ENCODE data around the gene SEMA3E.

The SEMA3E gene

DNA sequence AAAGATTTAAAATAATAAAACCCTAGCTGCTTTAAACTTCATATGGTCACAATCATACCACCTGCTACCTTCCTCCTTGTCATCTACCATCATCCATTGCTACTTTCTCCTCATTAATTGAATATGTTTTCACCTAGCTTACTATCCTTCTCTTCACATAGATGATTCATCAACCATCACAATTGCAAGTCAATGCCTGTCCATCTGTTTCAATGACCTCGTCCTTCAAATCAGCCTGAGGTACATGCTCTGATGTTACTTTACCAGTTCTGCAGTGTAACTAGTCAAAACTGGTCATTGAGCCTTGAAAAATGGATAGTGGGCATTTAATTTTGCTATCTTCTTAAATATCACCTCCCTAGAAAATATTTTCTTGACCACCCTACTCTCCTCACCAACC lies 164.7 kb downstream of the SEMA3E start (continued):
- TF ChIP-seq ZNF138 (tag by site-specific recombination; IDR thresholded peaks at IDR 0.05; ENCODE audit: borderline replicate concordance) (no peak), ZNF146 (tag by site-specific recombination; IDR thresholded peaks at IDR 0.05) (no peak), TRIM28 (IDR thresholded peaks at IDR 0.05; ENCODE audit: borderline replicate concordance, low read length) (no peak), ZNF785 (tag by site-specific recombination; IDR thresholded peaks at IDR 0.05) (no peak)

DNA sequence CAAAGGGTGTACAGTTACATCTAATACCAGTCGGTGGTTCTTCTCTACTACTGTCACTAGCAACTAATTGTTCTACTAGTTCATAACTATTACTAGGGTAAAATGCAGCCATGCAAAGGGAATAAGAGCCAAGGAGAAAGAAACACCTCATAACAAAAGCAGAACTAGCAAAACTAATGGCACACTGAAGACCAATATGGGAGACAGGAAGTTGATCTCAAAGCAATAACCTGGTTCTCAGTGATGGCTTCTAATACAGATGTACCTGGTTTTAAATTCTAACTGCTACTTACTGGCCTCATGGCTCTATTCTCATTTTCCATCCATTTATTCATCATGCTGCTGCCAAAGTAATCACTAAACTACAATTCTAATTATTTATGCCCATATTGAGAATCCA lies 170.3 kb downstream of the SEMA3E start:
- Histone ChIP-seq H3K27ac (ENCODE audit: extremely low read depth, low read depth, low read length) (no peak overlapping the region), H3K4me3 (ENCODE audit: low read depth, low read length) (no peak overlapping the region), H3K9me3 (ENCODE audit: control insufficient read depth, insufficient read depth, low read depth, low read length) (no peaks in the 10 kb centered on the region), H3K4me1 (ENCODE audit: control insufficient read depth, insufficient read depth, low read length) (no peaks in the 10 kb centered on the region), H3K36me3 (ENCODE audit: control insufficient read depth in 2 of 2, insufficient read depth in 1 of 2, low read length in 2 of 2) (no peaks in the 10 kb centered on the region)
- POLR2A ChIA-PET: no interaction called here
- CTCF ChIA-PET: no interaction called here
- no peak for TF ChIP-seq KLF16 (tag by site-specific recombination; IDR thresholded peaks at IDR 0.05)
- TF ChIP-seq YY2 (tag by site-specific recombination; IDR thresholded peaks at IDR 0.05): no peak
- TF ChIP-seq, protein P1, sequence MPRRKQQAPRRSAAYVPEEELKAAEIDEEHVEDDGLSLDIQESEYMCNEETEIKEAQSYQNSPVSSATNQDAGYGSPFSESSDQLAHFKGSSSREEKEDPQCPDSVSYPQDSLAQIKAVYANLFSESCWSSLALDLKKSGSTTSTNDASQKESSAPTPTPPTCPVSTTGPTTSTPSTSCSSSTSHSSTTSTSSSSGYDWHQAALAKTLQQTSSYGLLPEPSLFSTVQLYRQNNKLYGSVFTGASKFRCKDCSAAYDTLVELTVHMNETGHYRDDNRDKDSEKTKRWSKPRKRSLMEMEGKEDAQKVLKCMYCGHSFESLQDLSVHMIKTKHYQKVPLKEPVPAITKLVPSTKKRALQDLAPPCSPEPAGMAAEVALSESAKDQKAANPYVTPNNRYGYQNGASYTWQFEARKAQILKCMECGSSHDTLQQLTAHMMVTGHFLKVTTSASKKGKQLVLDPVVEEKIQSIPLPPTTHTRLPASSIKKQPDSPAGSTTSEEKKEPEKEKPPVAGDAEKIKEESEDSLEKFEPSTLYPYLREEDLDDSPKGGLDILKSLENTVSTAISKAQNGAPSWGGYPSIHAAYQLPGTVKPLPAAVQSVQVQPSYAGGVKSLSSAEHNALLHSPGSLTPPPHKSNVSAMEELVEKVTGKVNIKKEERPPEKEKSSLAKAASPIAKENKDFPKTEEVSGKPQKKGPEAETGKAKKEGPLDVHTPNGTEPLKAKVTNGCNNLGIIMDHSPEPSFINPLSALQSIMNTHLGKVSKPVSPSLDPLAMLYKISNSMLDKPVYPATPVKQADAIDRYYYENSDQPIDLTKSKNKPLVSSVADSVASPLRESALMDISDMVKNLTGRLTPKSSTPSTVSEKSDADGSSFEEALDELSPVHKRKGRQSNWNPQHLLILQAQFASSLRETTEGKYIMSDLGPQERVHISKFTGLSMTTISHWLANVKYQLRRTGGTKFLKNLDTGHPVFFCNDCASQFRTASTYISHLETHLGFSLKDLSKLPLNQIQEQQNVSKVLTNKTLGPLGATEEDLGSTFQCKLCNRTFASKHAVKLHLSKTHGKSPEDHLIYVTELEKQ (tag by site-specific recombination; IDR thresholded peaks at IDR 0.05; ENCODE audit: borderline replicate concordance): no peak
- TF ChIP-seq, protein P2, sequence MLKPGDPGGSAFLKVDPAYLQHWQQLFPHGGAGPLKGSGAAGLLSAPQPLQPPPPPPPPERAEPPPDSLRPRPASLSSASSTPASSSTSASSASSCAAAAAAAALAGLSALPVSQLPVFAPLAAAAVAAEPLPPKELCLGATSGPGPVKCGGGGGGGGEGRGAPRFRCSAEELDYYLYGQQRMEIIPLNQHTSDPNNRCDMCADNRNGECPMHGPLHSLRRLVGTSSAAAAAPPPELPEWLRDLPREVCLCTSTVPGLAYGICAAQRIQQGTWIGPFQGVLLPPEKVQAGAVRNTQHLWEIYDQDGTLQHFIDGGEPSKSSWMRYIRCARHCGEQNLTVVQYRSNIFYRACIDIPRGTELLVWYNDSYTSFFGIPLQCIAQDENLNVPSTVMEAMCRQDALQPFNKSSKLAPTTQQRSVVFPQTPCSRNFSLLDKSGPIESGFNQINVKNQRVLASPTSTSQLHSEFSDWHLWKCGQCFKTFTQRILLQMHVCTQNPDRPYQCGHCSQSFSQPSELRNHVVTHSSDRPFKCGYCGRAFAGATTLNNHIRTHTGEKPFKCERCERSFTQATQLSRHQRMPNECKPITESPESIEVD (tag by site-specific recombination; IDR thresholded peaks at IDR 0.05): no peak
- TF ChIP-seq, protein P3, sequence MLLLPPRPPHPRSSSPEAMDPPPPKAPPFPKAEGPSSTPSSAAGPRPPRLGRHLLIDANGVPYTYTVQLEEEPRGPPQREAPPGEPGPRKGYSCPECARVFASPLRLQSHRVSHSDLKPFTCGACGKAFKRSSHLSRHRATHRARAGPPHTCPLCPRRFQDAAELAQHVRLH (tag by site-specific recombination; IDR thresholded peaks at IDR 0.05): no peak
- no peak for TF ChIP-seq ZNF561 (tag by site-specific recombination; IDR thresholded peaks at IDR 0.05; ENCODE audit: borderline replicate concordance)
- TF ChIP-seq SALL2 (tag by site-specific recombination; IDR thresholded peaks at IDR 0.05; ENCODE audit: borderline replicate concordance): no peak

DNA sequence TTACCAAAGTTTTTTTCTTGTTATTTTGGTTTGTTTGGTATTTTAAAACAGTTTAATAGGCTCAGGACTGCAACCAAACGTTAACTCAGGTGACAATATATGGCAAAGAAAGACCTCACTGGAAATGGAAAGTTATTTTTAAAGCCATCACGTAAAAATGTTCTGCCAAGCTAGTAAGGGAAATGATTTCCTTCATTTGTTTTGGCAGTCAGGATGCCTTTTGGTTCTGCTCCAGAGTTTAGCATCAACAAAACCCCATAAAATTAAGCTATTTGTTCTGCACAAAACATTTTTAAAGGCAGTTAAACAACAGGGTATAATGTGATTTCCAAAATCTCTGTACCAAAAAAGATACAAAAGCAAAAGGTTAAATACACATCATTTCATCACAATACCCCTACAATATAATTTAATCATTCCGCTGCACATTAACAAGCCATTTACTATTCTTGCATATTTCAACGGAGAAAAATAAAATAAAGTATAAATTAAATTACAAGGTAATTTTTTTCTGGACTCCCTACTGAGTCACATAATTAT lies 172.4 kb downstream of the SEMA3E start:
- ChIA-PET CTCF (interaction anchor here (0.7 kb wide), 1 partner anchor 8 kb away, joined by 5 read pairs; no protein-coding TSS in a partner anchor), POLR2A (no interaction called here)
- Histone ChIP-seq H3K36me3 (ENCODE audit: control insufficient read depth in 2 of 2, insufficient read depth in 1 of 2, low read length in 2 of 2) (no peaks in the 10 kb centered on the region), H3K4me3 (ENCODE audit: low read depth, low read length) (no peak overlapping the region), H3K9me3 (ENCODE audit: control insufficient read depth, insufficient read depth, low read depth, low read length) (no peaks in the 10 kb centered on the region), H3K4me1 (ENCODE audit: control insufficient read depth, insufficient read depth, low read length) (no peaks in the 10 kb centered on the region), H3K27ac (ENCODE audit: extremely low read depth, low read depth, low read length) (no peak overlapping the region)
- TF ChIP-seq, protein P4, sequence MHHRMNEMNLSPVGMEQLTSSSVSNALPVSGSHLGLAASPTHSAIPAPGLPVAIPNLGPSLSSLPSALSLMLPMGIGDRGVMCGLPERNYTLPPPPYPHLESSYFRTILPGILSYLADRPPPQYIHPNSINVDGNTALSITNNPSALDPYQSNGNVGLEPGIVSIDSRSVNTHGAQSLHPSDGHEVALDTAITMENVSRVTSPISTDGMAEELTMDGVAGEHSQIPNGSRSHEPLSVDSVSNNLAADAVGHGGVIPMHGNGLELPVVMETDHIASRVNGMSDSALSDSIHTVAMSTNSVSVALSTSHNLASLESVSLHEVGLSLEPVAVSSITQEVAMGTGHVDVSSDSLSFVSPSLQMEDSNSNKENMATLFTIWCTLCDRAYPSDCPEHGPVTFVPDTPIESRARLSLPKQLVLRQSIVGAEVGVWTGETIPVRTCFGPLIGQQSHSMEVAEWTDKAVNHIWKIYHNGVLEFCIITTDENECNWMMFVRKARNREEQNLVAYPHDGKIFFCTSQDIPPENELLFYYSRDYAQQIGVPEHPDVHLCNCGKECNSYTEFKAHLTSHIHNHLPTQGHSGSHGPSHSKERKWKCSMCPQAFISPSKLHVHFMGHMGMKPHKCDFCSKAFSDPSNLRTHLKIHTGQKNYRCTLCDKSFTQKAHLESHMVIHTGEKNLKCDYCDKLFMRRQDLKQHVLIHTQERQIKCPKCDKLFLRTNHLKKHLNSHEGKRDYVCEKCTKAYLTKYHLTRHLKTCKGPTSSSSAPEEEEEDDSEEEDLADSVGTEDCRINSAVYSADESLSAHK (tag by site-specific recombination; IDR thresholded peaks at IDR 0.05): no peak
- TF ChIP-seq ZNF350 (tag by site-specific recombination; IDR thresholded peaks at IDR 0.05) (no peak), ZBTB20 (tag by site-specific recombination; IDR thresholded peaks at IDR 0.05) (no peak), ZNF10 (tag by site-specific recombination; IDR thresholded peaks at IDR 0.05) (no peak), GLI2 (tag by site-specific recombination; IDR thresholded peaks at IDR 0.05; ENCODE audit: borderline replicate concordance, low read depth) (no peak), ZNF654 (tag by site-specific recombination; IDR thresholded peaks at IDR 0.05; ENCODE audit: low read depth) (no peak), FEZF1 (tag by site-specific recombination; IDR thresholded peaks at IDR 0.05) (peak; percentile 37; the same call in 1 of the 2 replicates), ZNF670 (tag by site-specific recombination; IDR thresholded peaks at IDR 0.05; ENCODE audit: low read depth) (no peak), GLI4 (tag by site-specific recombination; IDR thresholded peaks at IDR 0.05) (no peak), ZNF747 (tag by site-specific recombination; IDR thresholded peaks at IDR 0.05) (no peak), ZNF112 (tag by site-specific recombination; IDR thresholded peaks at IDR 0.05) (no peak)
- TF ChIP-seq, protein P5, sequence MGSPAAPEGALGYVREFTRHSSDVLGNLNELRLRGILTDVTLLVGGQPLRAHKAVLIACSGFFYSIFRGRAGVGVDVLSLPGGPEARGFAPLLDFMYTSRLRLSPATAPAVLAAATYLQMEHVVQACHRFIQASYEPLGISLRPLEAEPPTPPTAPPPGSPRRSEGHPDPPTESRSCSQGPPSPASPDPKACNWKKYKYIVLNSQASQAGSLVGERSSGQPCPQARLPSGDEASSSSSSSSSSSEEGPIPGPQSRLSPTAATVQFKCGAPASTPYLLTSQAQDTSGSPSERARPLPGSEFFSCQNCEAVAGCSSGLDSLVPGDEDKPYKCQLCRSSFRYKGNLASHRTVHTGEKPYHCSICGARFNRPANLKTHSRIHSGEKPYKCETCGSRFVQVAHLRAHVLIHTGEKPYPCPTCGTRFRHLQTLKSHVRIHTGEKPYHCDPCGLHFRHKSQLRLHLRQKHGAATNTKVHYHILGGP (tag by site-specific recombination; IDR thresholded peaks at IDR 0.05): peak; percentile 39; the same call in 1 of the 2 replicates
- TF ChIP-seq, protein P6, sequence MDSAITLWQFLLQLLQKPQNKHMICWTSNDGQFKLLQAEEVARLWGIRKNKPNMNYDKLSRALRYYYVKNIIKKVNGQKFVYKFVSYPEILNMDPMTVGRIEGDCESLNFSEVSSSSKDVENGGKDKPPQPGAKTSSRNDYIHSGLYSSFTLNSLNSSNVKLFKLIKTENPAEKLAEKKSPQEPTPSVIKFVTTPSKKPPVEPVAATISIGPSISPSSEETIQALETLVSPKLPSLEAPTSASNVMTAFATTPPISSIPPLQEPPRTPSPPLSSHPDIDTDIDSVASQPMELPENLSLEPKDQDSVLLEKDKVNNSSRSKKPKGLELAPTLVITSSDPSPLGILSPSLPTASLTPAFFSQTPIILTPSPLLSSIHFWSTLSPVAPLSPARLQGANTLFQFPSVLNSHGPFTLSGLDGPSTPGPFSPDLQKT (IDR thresholded peaks at IDR 0.05; ENCODE audit: borderline replicate concordance, low read depth, low read length): no peak
